Stimulated activated CD8-positive, alpha-beta memory T cell treated with anti-CD3 and anti-CD28 coated beads, Interleukin-4, amount 100 ng/mL, for 4 hours (primary cell): ENCODE results near the gene MAT2B.

Experiments
- DNase-seq, 2 donors: peaks; one replicate each; pipeline ENCODE4 v3.0.0-alpha.2; 2020; ENCODE audit warnings: low read depth in 2 of 2, low spot score in 1 of 2

The MAT2B gene

GRCh38 chr5:163548649-163549048 lies 43.2 kb downstream of the MAT2B start:
- DNase-seq: no peak

- DNase-seq: no peak
Measured at GRCh38 chr5:163551156-163551555, 45.7 kb downstream of the MAT2B start.

GRCh38 chr5:163552536-163552935 lies 47.1 kb downstream of the MAT2B start:
- no peak for DNase-seq

GRCh38 chr5:163561339-163561738 lies 55.9 kb downstream of the MAT2B start:
- DNase-seq: no peak

- no peak for DNase-seq
Measured at GRCh38 chr5:163562071-163562470, 56.7 kb downstream of the MAT2B start.

GRCh38 chr5:163563112-163563511 lies 57.7 kb downstream of the MAT2B start:
- DNase-seq: no peak

GRCh38 chr5:163563880-163564279 lies 58.5 kb downstream of the MAT2B start:
- DNase-seq: no peak

GRCh38 chr5:163564321-163564938 lies 59.0 kb downstream of the MAT2B start:
- peak; percentile 25 to 36 for DNase-seq

- DNase-seq: no peak
Measured at GRCh38 chr5:163565492-163565891, 60.1 kb downstream of the MAT2B start.

GRCh38 chr5:163565931-163566608 lies 60.7 kb downstream of the MAT2B start:
- DNase-seq: no peak

GRCh38 chr5:163566678-163567077 lies 61.3 kb downstream of the MAT2B start:
- DNase-seq: no peak

GRCh38 chr5:163567811-163568210 lies 62.4 kb downstream of the MAT2B start:
- no peak for DNase-seq
